SK-N-SH treated with all-trans-retinoic acid at 6 μM for 48 hours (cell line): ENCODE data around the gene TMEM236.

ENCODE experiments used
- ATAC-seq: fragments of 200-7000 bp; cut with Tn5 transposase; 3 replicates; pipeline ENCODE4 v1.9.1; 2020; ENCODE audit warnings: mild to moderate bottlenecking, moderate library complexity
- ARNTL ChIP-seq: fragments of 450-650 bp; formaldehyde crosslinking; IDR thresholded peaks from 2 replicates; pipeline ENCODE4 v1.5.0; 2020; ENCODE audit warnings: low read depth, mild to moderate bottlenecking, moderate library complexity, borderline replicate concordance
- BACH2 ChIP-seq: fragments of 250-450 bp; sonication (Bioruptor Pico); IDR thresholded peaks from 2 replicates; pipeline ENCODE4 v1.9.0; 2021; ENCODE audit warnings: mild to moderate bottlenecking, borderline replicate concordance
- CSDC2 ChIP-seq: fragments of 250-450 bp; sonication (Bioruptor Pico); IDR thresholded peaks from 2 replicates; pipeline ENCODE4 v1.5.0; 2020; ENCODE audit warnings: mild to moderate bottlenecking, moderate library complexity
- ESRRG ChIP-seq: fragments of 250-450 bp; sonication (Bioruptor Pico); IDR thresholded peaks from 2 replicates; pipeline ENCODE4 v1.6.1; 2021; ENCODE audit warnings: mild to moderate bottlenecking
- GLIS3 ChIP-seq: fragments of 250-450 bp; sonication (Bioruptor Pico); IDR thresholded peaks from 2 replicates; pipeline ENCODE4 v1.5.0; 2020; ENCODE audit warnings: mild to moderate bottlenecking, moderate library complexity
- ISL1 ChIP-seq: fragments of 250-450 bp; sonication (Bioruptor Pico); IDR thresholded peaks from 2 replicates; pipeline ENCODE4 v2.1.2; 2022; ENCODE audit warnings: mild to moderate bottlenecking, moderate library complexity
- OSR1 ChIP-seq: fragments of 250-450 bp; sonication (Bioruptor Pico); IDR thresholded peaks from 2 replicates; pipeline ENCODE4 v1.8.0; 2022; ENCODE audit warnings: moderate library complexity, mild to moderate bottlenecking, inconsistent platforms
- RARB ChIP-seq: fragments of 250-450 bp; sonication (Bioruptor Pico); IDR thresholded peaks from 2 replicates; pipeline ENCODE4 v1.8.0; 2021; ENCODE audit warnings: mild to moderate bottlenecking, moderate library complexity
- SNAI2 ChIP-seq: fragments of 250-450 bp; sonication (Bioruptor Pico); IDR thresholded peaks from 2 replicates; pipeline ENCODE4 v1.5.0; 2020; ENCODE audit warnings: mild to moderate bottlenecking, moderate library complexity
- TOX ChIP-seq: fragments of 250-450 bp; sonication (Bioruptor Pico); IDR thresholded peaks from 2 replicates; pipeline ENCODE4 v1.8.0; 2021; ENCODE audit warnings: mild to moderate bottlenecking, moderate library complexity, borderline replicate concordance
- ZC3H10 ChIP-seq: fragments of 250-450 bp; sonication (Bioruptor Pico); IDR thresholded peaks from 2 replicates; pipeline ENCODE4 v1.5.1; 2021; ENCODE audit warnings: mild to moderate bottlenecking, moderate library complexity
- ZNF565 ChIP-seq: fragments of 450-650 bp; formaldehyde crosslinking; conservative IDR thresholded peaks from 2 replicates; pipeline ENCODE4 v1.5.0; 2020; ENCODE audit warnings: low read depth, mild to moderate bottlenecking, moderate library complexity
- ZNF70 ChIP-seq: fragments of 450-650 bp; formaldehyde crosslinking; IDR thresholded peaks from 2 replicates; pipeline ENCODE4 v1.5.0; 2020; ENCODE audit warnings: mild to moderate bottlenecking, moderate library complexity
- ZNF8 ChIP-seq: fragments of 450-650 bp; formaldehyde crosslinking; IDR thresholded peaks from 2 replicates; pipeline ENCODE4 v1.5.0; 2020; ENCODE audit warnings: mild to moderate bottlenecking, moderate library complexity
- TF ChIP-seq, protein P1 (sequence below): fragments of 250-450 bp; sonication (Bioruptor Pico); IDR thresholded peaks from 2 replicates; pipeline ENCODE4 v1.5.1; 2020; ENCODE audit warnings: low read depth, mild to moderate bottlenecking, moderate library complexity
- TF ChIP-seq, protein P2 (sequence below): fragments of 250-450 bp; sonication (Bioruptor Pico); IDR thresholded peaks from 2 replicates; pipeline ENCODE4 v1.8.0; 2020; ENCODE audit warnings: mild to moderate bottlenecking, moderate library complexity, borderline replicate concordance
- TF ChIP-seq, protein P3 (sequence below): fragments of 250-450 bp; sonication (Bioruptor Pico); IDR thresholded peaks from 2 replicates; pipeline ENCODE4 v1.5.0; 2020; ENCODE audit warnings: mild to moderate bottlenecking, moderate library complexity
- TF ChIP-seq, protein P4 (sequence below): fragments of 250-450 bp; sonication (Bioruptor Pico); IDR thresholded peaks from 2 replicates; pipeline ENCODE4 v1.8.0; 2021; ENCODE audit warnings: low read depth, mild to moderate bottlenecking, moderate library complexity, borderline replicate concordance
- TF ChIP-seq, protein P5 (sequence below): fragments of 250-450 bp; sonication (Bioruptor Pico); IDR thresholded peaks from 2 replicates; pipeline ENCODE4 v1.5.1; 2021; ENCODE audit warnings: mild to moderate bottlenecking, moderate library complexity

The TMEM236 gene

DNA sequence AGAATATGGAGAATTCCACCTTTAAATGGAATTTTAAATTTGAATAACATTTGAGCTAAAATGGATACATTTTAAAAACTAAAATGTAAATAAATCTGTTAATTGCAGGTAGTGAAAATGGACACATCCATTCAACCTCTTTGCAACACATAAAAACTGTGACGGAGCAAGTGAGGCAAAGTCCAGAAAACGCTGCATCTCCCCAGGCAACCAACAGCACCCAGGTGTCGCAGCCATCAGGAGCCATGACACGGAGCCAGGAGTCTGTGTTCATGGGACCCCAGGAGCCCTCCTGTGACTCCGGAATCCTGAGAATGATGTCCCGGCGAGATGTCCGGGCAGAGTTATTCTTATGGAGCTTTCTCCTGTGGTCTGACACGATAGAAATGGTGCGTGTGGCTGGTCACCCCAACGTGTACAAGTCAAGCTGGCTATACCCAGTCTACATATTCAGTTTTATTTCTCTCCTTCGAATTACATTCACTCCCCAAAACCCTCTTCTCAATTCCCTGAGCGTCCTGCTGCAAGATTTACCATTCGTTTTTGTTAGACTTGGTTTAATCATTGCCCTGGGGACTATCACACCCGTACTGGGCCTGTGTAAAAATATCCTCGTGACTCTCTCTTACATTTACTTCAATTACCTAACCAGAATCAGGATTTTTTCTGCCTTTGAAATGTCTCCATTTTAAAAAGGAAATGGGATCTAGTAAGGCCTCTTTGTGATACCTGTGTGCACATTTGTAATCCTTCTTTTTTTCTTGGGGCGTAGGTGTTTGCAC is 44.0 kb downstream of the TMEM236 start (continued):
- TF ChIP-seq, protein P1, sequence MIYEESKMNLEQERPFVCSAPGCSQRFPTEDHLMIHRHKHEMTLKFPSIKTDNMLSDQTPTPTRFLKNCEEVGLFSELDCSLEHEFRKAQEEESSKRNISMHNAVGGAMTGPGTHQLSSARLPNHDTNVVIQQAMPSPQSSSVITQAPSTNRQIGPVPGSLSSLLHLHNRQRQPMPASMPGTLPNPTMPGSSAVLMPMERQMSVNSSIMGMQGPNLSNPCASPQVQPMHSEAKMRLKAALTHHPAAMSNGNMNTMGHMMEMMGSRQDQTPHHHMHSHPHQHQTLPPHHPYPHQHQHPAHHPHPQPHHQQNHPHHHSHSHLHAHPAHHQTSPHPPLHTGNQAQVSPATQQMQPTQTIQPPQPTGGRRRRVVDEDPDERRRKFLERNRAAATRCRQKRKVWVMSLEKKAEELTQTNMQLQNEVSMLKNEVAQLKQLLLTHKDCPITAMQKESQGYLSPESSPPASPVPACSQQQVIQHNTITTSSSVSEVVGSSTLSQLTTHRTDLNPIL (CRISPR knock-in tag), result no peak
- TF ChIP-seq, all 23 proteins: peak for 0

DNA sequence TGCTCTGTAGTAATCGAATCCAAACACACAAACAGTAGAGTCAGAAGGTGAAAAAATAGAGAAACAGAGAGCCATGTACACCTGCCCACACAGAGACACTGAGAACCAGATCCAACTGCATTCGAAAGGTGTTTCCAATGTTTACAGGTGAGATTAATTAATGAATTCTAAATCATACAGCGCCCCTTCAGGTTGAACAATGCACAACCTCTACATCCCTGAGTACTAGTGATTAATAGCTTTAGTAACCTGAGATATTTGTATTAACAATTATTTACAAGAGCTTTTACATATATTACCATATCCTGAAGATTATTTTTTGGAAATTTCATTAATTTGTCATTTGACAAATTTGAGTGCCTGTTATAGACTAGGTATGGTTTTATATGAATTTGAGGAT is 49.5 kb downstream of the TMEM236 start:
- TF ChIP-seq ZNF8 (CRISPR knock-in tag), result no peak
- no peak for TF ChIP-seq ZNF70
- no peak for TF ChIP-seq RARB (CRISPR knock-in tag)
- TF ChIP-seq TOX, result no peak
- no peak for TF ChIP-seq ARNTL (CRISPR knock-in tag)
- TF ChIP-seq BACH2 (CRISPR knock-in tag), result no peak
- TF ChIP-seq, protein P2, sequence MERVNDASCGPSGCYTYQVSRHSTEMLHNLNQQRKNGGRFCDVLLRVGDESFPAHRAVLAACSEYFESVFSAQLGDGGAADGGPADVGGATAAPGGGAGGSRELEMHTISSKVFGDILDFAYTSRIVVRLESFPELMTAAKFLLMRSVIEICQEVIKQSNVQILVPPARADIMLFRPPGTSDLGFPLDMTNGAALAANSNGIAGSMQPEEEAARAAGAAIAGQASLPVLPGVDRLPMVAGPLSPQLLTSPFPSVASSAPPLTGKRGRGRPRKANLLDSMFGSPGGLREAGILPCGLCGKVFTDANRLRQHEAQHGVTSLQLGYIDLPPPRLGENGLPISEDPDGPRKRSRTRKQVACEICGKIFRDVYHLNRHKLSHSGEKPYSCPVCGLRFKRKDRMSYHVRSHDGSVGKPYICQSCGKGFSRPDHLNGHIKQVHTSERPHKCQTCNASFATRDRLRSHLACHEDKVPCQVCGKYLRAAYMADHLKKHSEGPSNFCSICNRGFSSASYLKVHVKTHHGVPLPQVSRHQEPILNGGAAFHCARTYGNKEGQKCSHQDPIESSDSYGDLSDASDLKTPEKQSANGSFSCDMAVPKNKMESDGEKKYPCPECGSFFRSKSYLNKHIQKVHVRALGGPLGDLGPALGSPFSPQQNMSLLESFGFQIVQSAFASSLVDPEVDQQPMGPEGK (CRISPR knock-in tag), result no peak
- TF ChIP-seq, protein P3, sequence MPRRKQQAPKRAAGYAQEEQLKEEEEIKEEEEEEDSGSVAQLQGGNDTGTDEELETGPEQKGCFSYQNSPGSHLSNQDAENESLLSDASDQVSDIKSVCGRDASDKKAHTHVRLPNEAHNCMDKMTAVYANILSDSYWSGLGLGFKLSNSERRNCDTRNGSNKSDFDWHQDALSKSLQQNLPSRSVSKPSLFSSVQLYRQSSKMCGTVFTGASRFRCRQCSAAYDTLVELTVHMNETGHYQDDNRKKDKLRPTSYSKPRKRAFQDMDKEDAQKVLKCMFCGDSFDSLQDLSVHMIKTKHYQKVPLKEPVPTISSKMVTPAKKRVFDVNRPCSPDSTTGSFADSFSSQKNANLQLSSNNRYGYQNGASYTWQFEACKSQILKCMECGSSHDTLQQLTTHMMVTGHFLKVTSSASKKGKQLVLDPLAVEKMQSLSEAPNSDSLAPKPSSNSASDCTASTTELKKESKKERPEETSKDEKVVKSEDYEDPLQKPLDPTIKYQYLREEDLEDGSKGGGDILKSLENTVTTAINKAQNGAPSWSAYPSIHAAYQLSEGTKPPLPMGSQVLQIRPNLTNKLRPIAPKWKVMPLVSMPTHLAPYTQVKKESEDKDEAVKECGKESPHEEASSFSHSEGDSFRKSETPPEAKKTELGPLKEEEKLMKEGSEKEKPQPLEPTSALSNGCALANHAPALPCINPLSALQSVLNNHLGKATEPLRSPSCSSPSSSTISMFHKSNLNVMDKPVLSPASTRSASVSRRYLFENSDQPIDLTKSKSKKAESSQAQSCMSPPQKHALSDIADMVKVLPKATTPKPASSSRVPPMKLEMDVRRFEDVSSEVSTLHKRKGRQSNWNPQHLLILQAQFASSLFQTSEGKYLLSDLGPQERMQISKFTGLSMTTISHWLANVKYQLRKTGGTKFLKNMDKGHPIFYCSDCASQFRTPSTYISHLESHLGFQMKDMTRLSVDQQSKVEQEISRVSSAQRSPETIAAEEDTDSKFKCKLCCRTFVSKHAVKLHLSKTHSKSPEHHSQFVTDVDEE (CRISPR knock-in tag), result no peak
- TF ChIP-seq, protein P1 (CRISPR knock-in tag), result no peak
- no peak for TF ChIP-seq OSR1 (CRISPR knock-in tag)
- no peak for TF ChIP-seq GLIS3 (CRISPR knock-in tag)
- no peak for TF ChIP-seq SNAI2
- no peak for TF ChIP-seq ZNF565 (CRISPR knock-in tag)
- TF ChIP-seq ISL1, result no peak
- TF ChIP-seq, protein P4, sequence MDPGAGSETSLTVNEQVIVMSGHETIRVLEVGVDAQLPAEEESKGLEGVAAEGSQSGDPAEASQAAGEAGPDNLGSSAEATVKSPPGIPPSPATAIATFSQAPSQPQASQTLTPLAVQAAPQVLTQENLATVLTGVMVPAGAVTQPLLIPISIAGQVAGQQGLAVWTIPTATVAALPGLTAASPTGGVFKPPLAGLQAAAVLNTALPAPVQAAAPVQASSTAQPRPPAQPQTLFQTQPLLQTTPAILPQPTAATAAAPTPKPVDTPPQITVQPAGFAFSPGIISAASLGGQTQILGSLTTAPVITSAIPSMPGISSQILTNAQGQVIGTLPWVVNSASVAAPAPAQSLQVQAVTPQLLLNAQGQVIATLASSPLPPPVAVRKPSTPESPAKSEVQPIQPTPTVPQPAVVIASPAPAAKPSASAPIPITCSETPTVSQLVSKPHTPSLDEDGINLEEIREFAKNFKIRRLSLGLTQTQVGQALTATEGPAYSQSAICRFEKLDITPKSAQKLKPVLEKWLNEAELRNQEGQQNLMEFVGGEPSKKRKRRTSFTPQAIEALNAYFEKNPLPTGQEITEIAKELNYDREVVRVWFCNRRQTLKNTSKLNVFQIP, result no peak
- TF ChIP-seq CSDC2 (CRISPR knock-in tag), result no peak
- no peak for TF ChIP-seq ZC3H10
- ATAC-seq, result no peak

DNA sequence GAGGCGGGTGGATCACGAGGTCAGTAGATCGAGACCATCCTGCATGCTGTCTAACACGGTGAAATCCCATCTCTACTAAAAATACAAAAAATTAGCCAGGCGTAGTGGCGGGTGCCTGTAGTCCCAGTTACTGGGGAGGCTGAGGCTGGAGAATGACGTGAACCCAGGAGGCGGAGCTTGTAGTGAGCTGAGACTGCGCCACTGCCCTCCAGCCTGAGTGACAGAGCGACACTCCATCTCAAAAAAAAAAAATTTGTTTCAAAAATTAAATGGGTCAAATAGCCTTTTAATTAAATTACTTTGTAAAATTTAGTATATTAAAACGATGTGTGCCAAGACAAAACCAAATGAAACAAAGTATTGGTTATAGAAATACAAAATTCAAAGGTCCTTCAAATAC is 50.3 kb downstream of the TMEM236 start:
- no peak for ATAC-seq
- TF ChIP-seq ESRRG (CRISPR knock-in tag), result no peak
- TF ChIP-seq RARB (CRISPR knock-in tag), result no peak
- no peak for TF ChIP-seq ZC3H10
- TF ChIP-seq, protein P5, sequence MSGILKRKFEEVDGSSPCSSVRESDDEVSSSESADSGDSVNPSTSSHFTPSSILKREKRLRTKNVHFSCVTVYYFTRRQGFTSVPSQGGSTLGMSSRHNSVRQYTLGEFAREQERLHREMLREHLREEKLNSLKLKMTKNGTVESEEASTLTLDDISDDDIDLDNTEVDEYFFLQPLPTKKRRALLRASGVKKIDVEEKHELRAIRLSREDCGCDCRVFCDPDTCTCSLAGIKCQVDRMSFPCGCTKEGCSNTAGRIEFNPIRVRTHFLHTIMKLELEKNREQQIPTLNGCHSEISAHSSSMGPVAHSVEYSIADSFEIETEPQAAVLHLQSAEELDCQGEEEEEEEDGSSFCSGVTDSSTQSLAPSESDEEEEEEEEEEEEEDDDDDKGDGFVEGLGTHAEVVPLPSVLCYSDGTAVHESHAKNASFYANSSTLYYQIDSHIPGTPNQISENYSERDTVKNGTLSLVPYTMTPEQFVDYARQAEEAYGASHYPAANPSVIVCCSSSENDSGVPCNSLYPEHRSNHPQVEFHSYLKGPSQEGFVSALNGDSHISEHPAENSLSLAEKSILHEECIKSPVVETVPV (CRISPR knock-in tag), result no peak
- TF ChIP-seq, protein P2 (CRISPR knock-in tag), result no peak
- no peak for TF ChIP-seq ISL1
